WTC11 (cell line): ENCODE data around the gene PRC1.

ENCODE experiments used
- ATF3 ChIP-seq: sonication (generic); formaldehyde crosslinking; conservative IDR thresholded peaks from 2 replicates; pipeline ENCODE4 v1.8.1; 2022; ENCODE audit warnings: mild to moderate bottlenecking, missing genetic modification reagents
- CTCF ChIP-seq: fragments of 200-600 bp; IDR thresholded peaks from 2 replicates; pipeline ENCODE4 v1.8.0; 2022; ENCODE audit warnings: antibody characterized with exemption
- E2F1 ChIP-seq: sonication (generic); formaldehyde crosslinking; IDR thresholded peaks from 2 replicates; pipeline ENCODE4 v1.8.0; 2022; ENCODE audit warnings: mild to moderate bottlenecking, missing genetic modification reagents
- FOXJ3 ChIP-seq: sonication (generic); formaldehyde crosslinking; IDR thresholded peaks from 2 replicates; pipeline ENCODE4 v1.9.0; 2021; ENCODE audit warnings: missing genetic modification reagents, mild to moderate bottlenecking, borderline replicate concordance
- JAZF1 ChIP-seq: fragments of 250-450 bp; sonication (Bioruptor Pico); IDR thresholded peaks from 2 replicates; pipeline ENCODE4 v1.9.0; 2021; ENCODE audit warnings: moderate library complexity, mild to moderate bottlenecking, inconsistent platforms
- MAX ChIP-seq: sonication (generic); formaldehyde crosslinking; IDR thresholded peaks from 2 replicates; pipeline ENCODE4 v1.8.0; 2022; ENCODE audit warnings: mild to moderate bottlenecking, missing genetic modification reagents
- NR1H2 ChIP-seq: sonication (generic); formaldehyde crosslinking; IDR thresholded peaks from 2 replicates; pipeline ENCODE4 v1.9.0; 2021; ENCODE audit warnings: mild to moderate bottlenecking, moderate library complexity, missing genetic modification reagents
- ZBTB21 ChIP-seq: sonication (generic); formaldehyde crosslinking; IDR thresholded peaks from 2 replicates; pipeline ENCODE4 v1.8.1; 2023; ENCODE audit warnings: mild to moderate bottlenecking, missing genetic modification reagents, borderline replicate concordance
- ZNF219 ChIP-seq: sonication (generic); formaldehyde crosslinking; IDR thresholded peaks from 2 replicates; pipeline ENCODE4 v1.8.0; 2023; ENCODE audit warnings: missing genetic modification reagents, mild to moderate bottlenecking, borderline replicate concordance
- ZNF263 ChIP-seq: sonication (generic); formaldehyde crosslinking; IDR thresholded peaks from 2 replicates; pipeline ENCODE4 v1.8.1; 2022; ENCODE audit warnings: low read depth, mild to moderate bottlenecking, moderate library complexity, missing genetic modification reagents
- ZNF423 ChIP-seq: fragments of 250-450 bp; sonication (Bioruptor Pico); IDR thresholded peaks from 2 replicates; pipeline ENCODE4 v2.1.2; 2022; ENCODE audit warnings: mild to moderate bottlenecking, moderate library complexity
- TF ChIP-seq, protein P1 (sequence below): sonication (generic); formaldehyde crosslinking; IDR thresholded peaks from 2 replicates; pipeline ENCODE4 v1.8.1; 2023; ENCODE audit warnings: mild to moderate bottlenecking, missing genetic modification reagents, moderate library complexity
- TF ChIP-seq, protein P2 (sequence below): sonication (generic); formaldehyde crosslinking; IDR thresholded peaks from 2 replicates; pipeline ENCODE4 v1.8.1; 2022; ENCODE audit warnings: mild to moderate bottlenecking, moderate library complexity, missing genetic modification reagents

GRCh38 chr15:90956274-90957030 lies 37.9 kb downstream of the PRC1 start:
- TF ChIP-seq, protein P1, sequence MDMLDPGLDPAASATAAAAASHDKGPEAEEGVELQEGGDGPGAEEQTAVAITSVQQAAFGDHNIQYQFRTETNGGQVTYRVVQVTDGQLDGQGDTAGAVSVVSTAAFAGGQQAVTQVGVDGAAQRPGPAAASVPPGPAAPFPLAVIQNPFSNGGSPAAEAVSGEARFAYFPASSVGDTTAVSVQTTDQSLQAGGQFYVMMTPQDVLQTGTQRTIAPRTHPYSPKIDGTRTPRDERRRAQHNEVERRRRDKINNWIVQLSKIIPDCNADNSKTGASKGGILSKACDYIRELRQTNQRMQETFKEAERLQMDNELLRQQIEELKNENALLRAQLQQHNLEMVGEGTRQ = no peak
- TF ChIP-seq CTCF (peak; percentile 91), MAX (CRISPR knock-in tag) (no peak), E2F1 (CRISPR knock-in tag) (no peak), ZNF219 (CRISPR knock-in tag) (no peak), FOXJ3 (CRISPR knock-in tag) (no peak), ZNF263 (no peak), ZBTB21 (CRISPR knock-in tag) (no peak), JAZF1 (CRISPR knock-in tag) (no peak), NR1H2 (CRISPR knock-in tag) (no peak), ATF3 (CRISPR knock-in tag) (no peak), ZNF423 (CRISPR knock-in tag) (no peak)
- TF ChIP-seq, protein P2, sequence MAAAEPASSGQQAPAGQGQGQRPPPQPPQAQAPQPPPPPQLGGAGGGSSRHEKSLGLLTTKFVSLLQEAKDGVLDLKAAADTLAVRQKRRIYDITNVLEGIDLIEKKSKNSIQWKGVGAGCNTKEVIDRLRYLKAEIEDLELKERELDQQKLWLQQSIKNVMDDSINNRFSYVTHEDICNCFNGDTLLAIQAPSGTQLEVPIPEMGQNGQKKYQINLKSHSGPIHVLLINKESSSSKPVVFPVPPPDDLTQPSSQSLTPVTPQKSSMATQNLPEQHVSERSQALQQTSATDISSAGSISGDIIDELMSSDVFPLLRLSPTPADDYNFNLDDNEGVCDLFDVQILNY (CRISPR knock-in tag) = no peak
